ENCODE results near the gene ZSCAN16. TPM values are rescaled to one million over a fixed set of nuclear protein-coding genes. Genes with fewer than 3 reads are reported as not detected.
"Not testable (repeated sequence)": the region's sequence is repeated elsewhere in the genome, so short reads cannot be mapped to it uniquely, and the experiment has no call there.

Gene ZSCAN16
- total RNA-seq: 10 to 100 TPM in 3 of 8 experiments, 1 to 10 TPM in 5; 1.6 to 19.7 (median 9.0) TPM

DNA sequence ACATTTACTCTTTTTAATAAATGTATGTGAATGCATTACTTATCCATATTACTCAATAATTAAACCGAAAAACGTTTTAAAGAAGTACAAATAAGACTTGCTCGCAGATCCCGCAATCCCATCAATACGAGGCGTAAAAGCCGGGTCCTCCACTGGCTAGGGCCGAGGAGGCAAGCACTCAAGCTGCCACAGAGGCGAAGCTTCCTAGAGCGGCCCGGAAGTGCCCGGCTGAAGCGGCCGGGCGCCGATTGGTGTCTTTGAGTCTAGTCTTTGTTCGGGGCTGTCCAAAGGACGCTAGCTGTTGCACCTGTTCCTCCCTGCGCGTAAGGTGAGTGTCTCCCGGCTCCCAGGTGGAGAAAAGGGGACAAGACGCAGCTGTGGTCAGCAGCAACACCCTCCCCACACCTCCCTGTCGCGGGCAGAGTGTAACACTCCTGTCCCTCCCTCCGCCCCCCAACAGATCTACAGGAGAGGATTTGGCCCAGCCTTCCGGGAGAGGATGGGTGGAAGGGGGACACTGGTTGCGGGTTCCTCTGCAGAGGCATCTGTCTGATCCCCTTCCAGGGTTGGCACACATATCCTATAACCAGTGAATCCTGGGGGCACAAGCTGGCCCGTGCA is at the start of gene ZSCAN16:
Gene ZSCAN16 (plus strand): TSS at position 260 of the 621 bp plus-strand sequence. CDS start 835 bp downstream, outside the sequence.
- Histone ChIP-seq H3K4me1 (replicated peaks in 1 of 2) (peaks cover 10 to 14% of the 10 kb centered on the region in 2 donors), H3K4me3 (peak within 1 kb of the TSS; percentile 55 to 96 (median 81)), H3K27ac (peak within 1 kb of the TSS; percentile 23 to 61)
- peak; percentile 99 to 100 (median 100) for ATAC-seq (replicated peaks in 6 of 8)
- in situ Hi-C loops (cut with MboI; ENCODE audit: low pct_unique_long_range_greater_than_20kb in 2 of 9, low sequenced_read_pairs in 9 of 9, unreplicated experiment in 9 of 9): no loop called here
- WGBS, 10 experiments: 0 to 2% (median 0%) methylated on average over 3 to 15 of the region's 28 CpGs; no CpG with 5 or more reads in 4 of the 10 experiments

DNA sequence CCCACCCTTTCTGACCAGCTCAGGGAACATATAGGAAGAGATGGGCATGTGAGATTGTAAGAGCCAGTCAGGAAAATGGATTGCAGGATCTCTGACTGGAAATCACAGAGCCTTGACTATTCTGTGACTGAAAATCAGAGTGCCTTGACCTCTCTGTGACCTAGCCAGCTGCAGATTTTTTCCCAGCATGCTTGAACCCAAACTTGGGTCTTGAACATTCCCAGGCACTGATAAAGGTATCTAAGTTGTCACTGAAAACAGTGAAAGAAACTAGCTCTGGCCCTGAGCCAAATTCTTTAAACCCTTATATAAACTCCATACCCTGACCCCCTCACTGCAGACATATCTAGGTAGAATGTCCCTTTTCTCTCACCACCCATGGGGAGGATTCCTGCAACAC is 46.4 kb upstream of the ZSCAN16 start:
- no peak overlapping the region for H3K27ac ChIP-seq
- peaks cover 0 to 4% of the 10 kb centered on the region in 2 donors for H3K4me1 ChIP-seq (replicated peaks in 1 of 2)
- H3K4me3 ChIP-seq: no peak overlapping the region
- ATAC-seq (replicated peaks in 6 of 8): no peak
- in situ Hi-C loops (cut with MboI; ENCODE audit: low pct_unique_long_range_greater_than_20kb in 2 of 9, low sequenced_read_pairs in 9 of 9, unreplicated experiment in 9 of 9): loop anchor here in 1 of 9 experiments (25.0 kb wide), 1 partner anchor 166 kb away; the partner anchor contains the start of gene OR2B2

DNA sequence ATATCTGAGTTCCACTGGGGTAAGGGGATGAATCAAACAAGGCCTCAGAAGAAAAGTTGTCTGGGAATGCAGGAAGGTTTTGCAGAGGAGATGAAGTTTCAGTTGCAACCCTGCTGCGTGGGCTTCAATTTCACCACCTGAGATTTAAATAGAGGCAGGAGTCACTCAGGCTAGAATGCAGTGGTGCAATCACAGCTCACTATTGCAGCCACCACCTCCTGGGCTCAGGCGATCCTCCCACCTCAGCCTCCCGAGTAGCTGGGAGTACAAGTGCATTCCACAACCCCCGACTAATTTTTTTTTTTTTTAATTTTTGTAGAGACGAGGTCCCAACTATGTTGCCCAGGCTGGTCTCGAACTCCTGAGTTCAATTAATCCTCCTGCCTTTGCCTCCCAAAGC is 45.6 kb upstream of the ZSCAN16 start:
- ATAC-seq (replicated peaks in 6 of 8): no peak
- in situ Hi-C loops (cut with MboI; ENCODE audit: low pct_unique_long_range_greater_than_20kb in 2 of 9, low sequenced_read_pairs in 9 of 9, unreplicated experiment in 9 of 9): loop anchor here in 1 of 9 experiments (25.0 kb wide), 1 partner anchor 167 kb away; the partner anchor contains the start of gene OR2B2
- Histone ChIP-seq H3K4me1 (replicated peaks in 1 of 2) (peaks cover 0 to 4% of the 10 kb centered on the region in 2 donors), H3K4me3 (no peak overlapping the region), H3K27ac (no peak overlapping the region)
- 43 to 93% (median 87%) methylated on average over 1 to 6 of the region's 6 CpGs; no CpG with 5 or more reads in 3 of the 10 experiments for WGBS, 10 experiments

DNA sequence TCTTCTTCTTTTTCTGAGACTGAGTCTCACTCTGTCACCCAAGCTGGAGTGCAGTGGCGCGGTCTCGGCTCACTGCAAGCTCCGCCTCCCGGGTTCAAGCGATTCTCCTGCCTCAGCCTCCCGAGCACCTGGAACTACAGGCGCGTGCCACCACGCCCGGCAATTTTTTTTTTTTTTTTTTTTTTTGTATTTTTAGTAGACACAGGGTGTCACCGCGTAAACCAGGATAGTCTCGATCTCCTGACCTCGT is 44.1 kb upstream of the ZSCAN16 start, which contains the start of gene ZNF165:
Gene ZNF165 (plus strand): TSS at position 188 of the 250 bp plus-strand sequence. CDS start 4,913 bp downstream, outside the sequence.
- H3K27ac ChIP-seq: peak within 1 kb of the TSS; percentile 87 to 91
- ATAC-seq (replicated peaks in 6 of 8): peak in 3 of 8 experiments; percentile 48 to 58 (median 55)
- not testable (repeated sequence) for H3K4me1 ChIP-seq (replicated peaks in 1 of 2)
- peak within 1 kb of the TSS; percentile 54 to 99 (median 82) for H3K4me3 ChIP-seq
- WGBS, 10 experiments: 0 to 5% (median 0%) methylated on average over 1 to 7 of the region's 15 CpGs; no CpG with 5 or more reads in 3 of the 10 experiments
- in situ Hi-C loops (cut with MboI; ENCODE audit: low pct_unique_long_range_greater_than_20kb in 2 of 9, low sequenced_read_pairs in 9 of 9, unreplicated experiment in 9 of 9): loop anchor here in 1 of 9 experiments (25.0 kb wide), 1 partner anchor 168 kb away; the partner anchor contains the start of gene OR2B2

DNA sequence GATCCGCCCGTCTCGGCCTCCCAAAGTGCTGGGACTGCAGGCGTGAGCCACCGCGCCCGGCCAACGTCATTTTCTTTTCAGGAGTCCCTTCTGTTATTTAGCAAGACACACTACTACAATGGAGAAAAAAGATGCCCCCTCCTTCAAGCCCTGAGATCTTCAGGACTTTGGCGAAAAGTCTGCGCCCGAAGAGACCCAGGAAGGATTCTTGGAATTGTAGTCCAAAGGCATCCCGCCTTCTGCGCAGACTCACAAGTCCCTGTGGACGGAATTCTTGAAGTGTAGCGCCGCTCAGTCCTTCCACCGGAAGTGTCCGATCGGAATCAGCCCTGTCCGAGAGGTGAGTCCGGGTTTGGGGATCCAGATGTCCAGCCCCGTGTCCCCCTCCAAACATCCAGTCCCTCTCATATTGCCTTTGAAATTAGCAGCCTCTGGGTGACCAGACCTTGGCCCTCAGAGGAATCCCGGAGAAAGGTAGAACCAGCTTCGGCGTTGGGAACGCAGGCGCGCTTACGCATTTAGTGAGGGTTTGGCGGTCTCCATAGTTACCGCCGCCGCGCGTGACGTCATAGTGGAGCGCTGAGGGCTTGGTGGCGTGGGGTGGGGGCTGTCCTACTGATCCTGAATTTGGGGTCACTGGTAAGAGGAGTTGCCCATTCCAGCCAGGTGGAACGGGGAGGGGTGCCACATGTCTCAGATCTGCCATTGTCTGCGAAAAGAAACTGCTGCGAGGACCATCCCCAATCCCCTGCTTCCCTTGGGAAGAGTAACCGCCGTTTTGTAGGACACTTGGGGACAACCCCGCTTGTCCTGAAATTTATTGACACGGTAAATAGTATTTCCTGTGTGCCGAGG is 43.6 kb upstream of the ZSCAN16 start:
- in situ Hi-C loops (cut with MboI; ENCODE audit: low pct_unique_long_range_greater_than_20kb in 2 of 9, low sequenced_read_pairs in 9 of 9, unreplicated experiment in 9 of 9): loop anchor here in 1 of 9 experiments (25.0 kb wide), 1 partner anchor 169 kb away; the partner anchor contains the start of gene OR2B2
- 0 to 6% (median 0%) methylated on average over 3 to 16 of the region's 46 CpGs; no CpG with 5 or more reads in 3 of the 10 experiments for WGBS, 10 experiments
- peaks cover 0 to 4% of the 10 kb centered on the region in 2 donors for H3K4me1 ChIP-seq (replicated peaks in 1 of 2)
- ATAC-seq (replicated peaks in 6 of 8): peak; percentile 93 to 96 (median 95)
- H3K4me3 ChIP-seq: peak overlapping the region; percentile 54 to 99 (median 82)
- H3K27ac ChIP-seq: peak overlapping the region; percentile 87 to 91

DNA sequence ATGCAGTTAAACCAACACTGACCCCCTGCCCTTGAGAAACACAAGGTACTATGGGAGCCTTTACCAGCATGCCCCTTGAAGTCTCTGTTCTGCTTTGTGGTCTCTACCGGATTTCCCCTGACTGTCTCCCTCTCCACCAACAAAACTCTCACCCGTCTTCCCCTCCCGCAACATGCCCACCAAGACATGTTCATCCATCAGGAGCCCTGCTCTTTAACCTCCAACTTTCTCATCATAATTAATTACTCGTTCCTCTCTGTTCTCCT is 43.0 kb upstream of the ZSCAN16 start:
- H3K4me3 ChIP-seq: peak overlapping the region; percentile 54 to 99 (median 82)
- peak overlapping the region; percentile 87 to 91 for H3K27ac ChIP-seq
- in situ Hi-C loops (cut with MboI; ENCODE audit: low pct_unique_long_range_greater_than_20kb in 2 of 9, low sequenced_read_pairs in 9 of 9, unreplicated experiment in 9 of 9): loop anchor here in 1 of 9 experiments (25.0 kb wide), 1 partner anchor 169 kb away; the partner anchor contains the start of gene OR2B2
- ATAC-seq (replicated peaks in 6 of 8): peak in 6 of 8 experiments; percentile 1 to 24 (median 22)
- WGBS, 10 experiments: 0 to 20% (median 4%) methylated on average over 1 to 4 of the region's 4 CpGs; no CpG with 5 or more reads in 4 of the 10 experiments
- peaks cover 0 to 4% of the 10 kb centered on the region in 2 donors for H3K4me1 ChIP-seq (replicated peaks in 1 of 2)

DNA sequence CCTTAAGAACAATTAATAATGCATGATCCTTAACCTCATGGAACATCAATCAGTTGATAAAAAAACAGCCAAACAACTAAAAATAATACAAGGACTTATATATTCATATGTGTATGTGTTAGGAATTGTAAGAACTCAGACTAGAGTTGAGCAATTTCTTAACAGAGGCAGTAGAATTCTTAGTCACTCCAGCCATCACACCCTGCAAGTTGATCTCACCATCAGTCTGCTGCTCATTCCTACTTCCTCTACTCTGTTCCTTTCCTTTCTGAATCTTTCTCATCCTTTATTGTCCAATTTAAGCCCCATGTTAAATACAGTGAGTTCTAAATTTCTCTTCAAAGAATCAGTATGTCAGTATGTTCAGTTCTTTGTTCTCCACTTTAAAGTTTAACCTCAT is 41.5 kb upstream of the ZSCAN16 start:
- in situ Hi-C loops (cut with MboI; ENCODE audit: low pct_unique_long_range_greater_than_20kb in 2 of 9, low sequenced_read_pairs in 9 of 9, unreplicated experiment in 9 of 9): loop anchor here in 1 of 9 experiments (25.0 kb wide), 1 partner anchor 171 kb away; the partner anchor contains the start of gene OR2B2
- no peak overlapping the region for H3K27ac ChIP-seq
- H3K4me1 ChIP-seq (replicated peaks in 1 of 2): peaks cover 0 to 4% of the 10 kb centered on the region in 2 donors
- H3K4me3 ChIP-seq: no peak overlapping the region
- no peak for ATAC-seq (replicated peaks in 6 of 8)

DNA sequence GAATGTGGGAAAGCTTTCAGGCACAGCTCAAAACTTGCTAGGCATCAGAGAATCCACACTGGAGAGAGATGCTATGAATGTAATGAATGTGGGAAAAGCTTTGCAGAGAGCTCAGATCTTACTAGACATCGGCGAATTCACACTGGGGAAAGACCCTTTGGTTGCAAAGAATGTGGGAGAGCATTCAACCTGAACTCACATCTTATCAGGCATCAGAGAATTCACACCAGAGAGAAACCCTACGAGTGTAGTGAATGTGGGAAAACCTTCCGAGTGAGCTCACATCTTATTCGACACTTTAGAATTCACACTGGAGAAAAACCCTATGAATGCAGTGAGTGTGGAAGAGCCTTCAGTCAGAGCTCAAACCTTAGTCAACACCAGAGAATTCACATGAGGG is 35.4 kb upstream of the ZSCAN16 start:
- ATAC-seq (replicated peaks in 6 of 8): no peak

DNA sequence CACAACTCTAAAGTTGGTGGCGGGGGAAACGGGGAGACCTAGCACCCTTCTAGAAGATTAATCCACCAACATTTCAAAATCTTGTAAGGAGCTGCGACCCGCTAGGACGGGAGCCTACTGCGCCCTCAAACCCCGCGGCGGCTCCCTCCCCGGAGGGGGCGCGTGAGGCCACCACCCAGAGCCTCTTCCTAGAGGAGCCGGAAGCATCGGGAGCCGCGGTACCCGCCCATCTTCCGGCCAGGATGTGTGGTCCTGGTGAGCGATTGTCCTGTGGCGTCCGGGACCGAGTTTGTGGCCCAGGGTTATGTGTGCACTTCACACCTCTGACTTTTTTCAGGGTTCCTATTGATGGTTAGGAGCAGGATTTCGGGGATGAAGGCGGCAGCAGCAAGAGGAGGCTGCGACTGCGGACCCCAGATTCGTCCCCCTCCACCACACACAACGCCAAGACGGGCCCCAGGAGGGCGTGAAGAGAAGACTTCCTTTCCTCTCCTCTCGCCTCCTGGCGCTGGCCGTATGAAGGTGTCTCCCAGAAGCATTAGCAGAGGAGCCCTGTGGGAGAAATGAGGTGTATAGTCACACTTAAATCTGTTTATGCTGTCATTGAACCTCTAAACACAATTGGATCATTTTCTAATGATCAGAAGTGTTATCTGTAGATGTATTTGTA is 33.4 kb upstream of the ZSCAN16 start:
- 20 to 100% (median 83%) methylated on average over 1 to 13 of the region's 33 CpGs; no CpG with 5 or more reads in 1 of the 10 experiments for WGBS, 10 experiments
- Histone ChIP-seq H3K4me3 (no peak overlapping the region), H3K27ac (no peak overlapping the region), H3K4me1 (replicated peaks in 1 of 2) (no peaks in the 10 kb centered on the region)
- in situ Hi-C loops (cut with MboI; ENCODE audit: low pct_unique_long_range_greater_than_20kb in 2 of 9, low sequenced_read_pairs in 9 of 9, unreplicated experiment in 9 of 9): loop anchor here in 1 of 9 experiments (25.0 kb wide), 1 partner anchor 179 kb away; the partner anchor contains the start of gene OR2B2
- peak in 2 of 8 experiments; percentile 38 to 97 for ATAC-seq (replicated peaks in 6 of 8)

More for the DNA sequence above, 35.4 kb upstream of the ZSCAN16 start:
- Histone ChIP-seq H3K4me3 (no peak overlapping the region), H3K4me1 (replicated peaks in 1 of 2) (no peaks in the 10 kb centered on the region), H3K27ac (no peak overlapping the region)
- in situ Hi-C loops (cut with MboI; ENCODE audit: low pct_unique_long_range_greater_than_20kb in 2 of 9, low sequenced_read_pairs in 9 of 9, unreplicated experiment in 9 of 9): loop anchor here in 1 of 9 experiments (25.0 kb wide), 1 partner anchor 177 kb away; the partner anchor contains the start of gene OR2B2
- WGBS, 10 experiments: 48 to 94% (median 60%) methylated on average over 1 to 5 of the region's 5 CpGs; no CpG with 5 or more reads in 2 of the 10 experiments

DNA sequence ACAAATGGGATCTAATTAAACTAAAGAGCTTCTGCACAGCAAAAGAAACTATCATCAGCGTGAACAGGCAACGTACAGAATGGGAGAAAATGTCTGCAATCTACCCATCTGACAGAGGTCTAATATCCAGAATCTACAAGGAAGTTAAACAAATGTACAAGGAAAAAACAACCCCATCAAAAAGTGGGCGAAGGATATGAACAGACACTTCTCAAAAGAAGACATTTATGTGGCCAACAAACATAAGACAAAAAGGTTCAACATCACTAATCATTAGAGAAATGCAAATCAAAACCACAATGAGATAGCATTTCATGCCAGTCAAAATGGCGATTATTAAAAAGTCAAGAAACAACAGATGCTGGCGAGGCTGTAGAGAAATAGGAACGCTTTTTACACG is 22.2 kb upstream of the ZSCAN16 start:
- ATAC-seq (replicated peaks in 6 of 8); H3K27ac ChIP-seq; H3K4me1 ChIP-seq (replicated peaks in 1 of 2); H3K4me3 ChIP-seq; in situ Hi-C loops (cut with MboI; ENCODE audit: low pct_unique_long_range_greater_than_20kb in 2 of 9, low sequenced_read_pairs in 9 of 9, unreplicated experiment in 9 of 9): not testable (repeated sequence)
- 29 to 100% (median 77%) methylated on average over 1 to 7 of the region's 7 CpGs for WGBS, 10 experiments

DNA sequence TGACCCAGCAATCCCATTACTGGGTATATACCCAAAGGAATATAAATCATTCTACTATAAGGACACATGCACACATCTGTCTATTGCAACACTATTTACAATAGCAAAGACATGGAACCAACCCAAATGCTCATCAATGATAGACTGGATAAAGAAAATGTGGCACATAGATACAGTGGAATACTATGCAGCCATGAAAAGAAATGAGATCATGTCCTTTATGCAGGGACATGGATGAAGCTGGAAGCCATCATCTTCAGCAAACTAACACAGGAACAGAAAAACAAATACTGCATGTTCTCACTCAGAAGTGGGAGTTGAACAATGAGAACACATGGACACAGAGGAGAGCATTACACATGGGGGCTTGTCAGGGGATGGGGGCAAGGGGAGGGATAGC is 21.7 kb upstream of the ZSCAN16 start:
- H3K27ac ChIP-seq; H3K4me3 ChIP-seq; H3K4me1 ChIP-seq (replicated peaks in 1 of 2); in situ Hi-C loops (cut with MboI; ENCODE audit: low pct_unique_long_range_greater_than_20kb in 2 of 9, low sequenced_read_pairs in 9 of 9, unreplicated experiment in 9 of 9); ATAC-seq (replicated peaks in 6 of 8): not testable (repeated sequence)

DNA sequence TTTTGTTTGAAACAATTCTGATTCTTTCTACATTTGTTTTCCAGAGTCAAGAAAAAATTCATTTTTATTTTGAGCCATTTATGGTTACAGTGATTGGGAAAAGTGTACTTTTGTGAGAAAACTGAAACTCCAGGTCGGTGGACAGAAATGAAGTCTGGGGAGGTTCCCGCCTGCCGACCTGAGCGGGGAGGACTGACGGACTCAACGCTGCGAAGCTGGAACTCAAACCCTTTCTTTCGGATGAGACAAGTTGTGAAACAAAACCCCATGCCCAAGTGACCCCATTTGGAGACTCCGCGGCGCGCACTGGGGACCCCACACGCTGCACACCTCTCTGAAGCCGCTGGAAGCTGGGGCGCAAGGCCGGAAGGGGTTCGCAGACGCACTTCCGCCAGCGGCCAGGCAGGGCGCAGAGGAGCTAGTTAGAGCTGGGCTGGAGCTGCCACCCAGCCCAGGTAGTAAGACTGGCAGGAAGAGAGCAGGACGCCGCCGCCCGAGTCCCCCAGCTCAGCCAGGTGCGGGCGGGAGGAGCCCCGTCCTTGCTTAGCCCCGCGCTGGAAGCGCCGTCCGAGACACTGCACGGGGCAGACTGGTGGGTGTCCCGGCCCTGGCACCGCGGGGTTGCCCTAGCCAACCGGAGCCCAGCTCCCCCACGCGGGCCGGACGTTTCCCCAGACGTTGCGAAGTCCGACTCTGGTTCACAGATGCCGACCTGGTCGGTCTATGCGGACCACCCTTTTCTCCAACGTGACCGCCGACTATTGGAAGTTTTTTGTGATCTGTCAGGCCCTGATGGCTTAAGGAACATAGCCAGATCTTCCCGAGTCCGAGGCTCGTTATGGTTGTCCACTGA is 19.8 kb upstream of the ZSCAN16 start:
- WGBS, 10 experiments: 0 to 21% (median 1%) methylated on average over 3 to 23 of the region's 54 CpGs; no CpG with 5 or more reads in 1 of the 10 experiments
- peak overlapping the region in 1 of 2 donors; percentile 60 for H3K27ac ChIP-seq
- peak; percentile 98 to 100 (median 99) for ATAC-seq (replicated peaks in 6 of 8)
- in situ Hi-C loops (cut with MboI; ENCODE audit: low pct_unique_long_range_greater_than_20kb in 2 of 9, low sequenced_read_pairs in 9 of 9, unreplicated experiment in 9 of 9): no loop called here
- peak overlapping the region; percentile 67 to 89 (median 76) for H3K4me3 ChIP-seq
- peaks cover 2 to 3% of the 10 kb centered on the region in 2 donors for H3K4me1 ChIP-seq (replicated peaks in 1 of 2)

All from motor neuron (in vitro differentiated cells).